RPMI8226 (cell line): ENCODE data around the gene GNA14.
A peak's percentile ranks its signal among the peaks of the same experiment; 100 is the strongest.
"Not testable (repeated sequence)": the region's sequence is repeated elsewhere in the genome, so short reads cannot be mapped to it uniquely, and the experiment has no call there.

Experiments used
- DNase-seq: peaks from one replicate; pipeline ENCODE4 v3.0.0-alpha.2; 2015

Gene GNA14

DNA sequence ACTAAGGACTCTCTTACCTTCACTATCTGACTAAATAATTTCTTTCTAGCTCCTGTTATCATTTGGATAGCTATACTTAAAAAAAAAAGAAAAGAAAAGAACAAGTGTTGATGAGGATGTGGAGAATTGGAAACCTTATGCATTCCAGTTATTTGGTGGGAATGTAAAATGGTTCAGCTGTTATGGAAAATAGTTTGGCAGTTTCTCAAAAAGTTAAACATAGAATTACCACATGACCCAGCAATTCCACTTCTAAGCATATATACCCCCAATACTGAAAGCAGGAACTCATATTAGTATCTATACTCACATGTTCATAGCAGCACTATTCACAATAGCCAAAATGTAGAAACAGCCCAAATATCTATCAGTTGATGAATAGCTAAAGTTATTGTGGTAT, 61.1 kb downstream of the GNA14 start:
- no peak for DNase-seq

- DNase-seq: no peak
Observed at GRCh38 chr9:77586591-77586990, 61.5 kb downstream of the GNA14 start.

GRCh38 chr9:77585335-77585786, 62.8 kb downstream of the GNA14 start:
- DNase-seq: no peak

GRCh38 chr9:77584927-77585326, 63.2 kb downstream of the GNA14 start:
- DNase-seq: not testable (repeated sequence)

DNA sequence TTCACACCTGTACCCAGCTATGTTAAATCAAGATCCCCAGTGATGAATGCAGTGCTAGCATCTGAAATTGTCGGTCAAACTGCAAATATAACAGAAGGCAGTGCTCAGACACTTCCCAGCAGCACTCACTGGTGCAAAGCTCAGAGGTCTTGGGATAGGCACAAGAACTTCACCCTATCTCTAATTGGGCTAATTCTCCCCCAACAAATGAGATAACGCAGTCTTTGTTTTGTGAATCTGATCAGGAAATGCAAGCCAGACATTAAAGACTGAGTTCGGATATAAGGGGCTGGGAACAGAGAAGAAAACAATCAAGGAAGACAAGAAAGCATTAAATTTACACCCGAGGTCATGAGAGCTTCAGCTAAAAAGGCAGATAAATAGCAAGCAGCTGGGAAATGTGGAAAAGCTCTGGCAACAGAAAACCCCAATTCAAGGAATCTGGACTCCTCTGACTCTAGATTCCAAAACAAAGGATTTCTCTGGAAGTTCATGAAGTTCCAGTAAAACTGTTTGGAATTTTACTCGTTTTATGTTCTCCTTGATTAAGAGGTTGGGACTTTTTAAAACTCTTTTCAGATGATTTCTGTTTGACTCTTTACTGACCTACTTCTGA, 65.1 kb downstream of the GNA14 start:
- DNase-seq: no peak

GRCh38 chr9:77582525-77582924, 65.6 kb downstream of the GNA14 start:
- DNase-seq: no peak

GRCh38 chr9:77575785-77576184, 72.3 kb downstream of the GNA14 start:
- DNase-seq: peak; percentile 45

- no peak for DNase-seq
Observed at GRCh38 chr9:77569335-77569734, 78.8 kb downstream of the GNA14 start.

GRCh38 chr9:77563174-77563573, 84.9 kb downstream of the GNA14 start:
- no peak for DNase-seq

GRCh38 chr9:77562019-77562748, 85.9 kb downstream of the GNA14 start:
- no peak for DNase-seq

DNA sequence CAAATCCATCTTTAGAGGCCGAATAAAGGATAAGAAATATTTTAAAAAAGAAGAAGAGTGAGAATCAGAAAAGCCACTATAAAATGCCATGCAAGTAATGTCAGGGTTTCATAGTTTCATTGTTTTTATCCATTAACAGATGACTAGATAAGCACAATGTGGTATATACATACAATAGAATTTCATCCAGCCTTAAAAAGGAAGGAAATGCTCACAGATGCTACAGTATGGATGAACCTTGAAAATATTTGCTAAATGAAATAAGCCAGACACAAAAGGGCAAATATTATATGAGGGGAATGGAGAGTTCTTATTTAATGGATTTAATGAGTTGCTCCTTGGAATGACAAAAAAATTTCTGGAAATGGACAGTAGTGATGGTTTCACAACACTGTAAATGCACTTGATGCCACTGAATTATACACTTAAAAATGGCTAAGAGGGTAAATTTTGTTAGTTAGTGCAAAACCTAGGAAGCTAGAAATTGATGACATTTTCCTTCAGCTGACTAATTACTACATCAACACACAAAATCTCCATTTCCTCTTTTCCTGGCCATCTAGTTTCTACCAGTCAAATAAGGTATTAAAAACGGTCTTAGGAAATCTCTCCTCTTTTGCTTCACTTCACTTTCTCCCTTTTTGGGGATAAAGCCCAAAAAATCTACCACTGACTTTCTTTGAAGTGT, 86.6 kb downstream of the GNA14 start:
- DNase-seq: no peak

- DNase-seq: no peak
Observed at GRCh38 chr9:77556396-77556795, 91.7 kb downstream of the GNA14 start.

DNA sequence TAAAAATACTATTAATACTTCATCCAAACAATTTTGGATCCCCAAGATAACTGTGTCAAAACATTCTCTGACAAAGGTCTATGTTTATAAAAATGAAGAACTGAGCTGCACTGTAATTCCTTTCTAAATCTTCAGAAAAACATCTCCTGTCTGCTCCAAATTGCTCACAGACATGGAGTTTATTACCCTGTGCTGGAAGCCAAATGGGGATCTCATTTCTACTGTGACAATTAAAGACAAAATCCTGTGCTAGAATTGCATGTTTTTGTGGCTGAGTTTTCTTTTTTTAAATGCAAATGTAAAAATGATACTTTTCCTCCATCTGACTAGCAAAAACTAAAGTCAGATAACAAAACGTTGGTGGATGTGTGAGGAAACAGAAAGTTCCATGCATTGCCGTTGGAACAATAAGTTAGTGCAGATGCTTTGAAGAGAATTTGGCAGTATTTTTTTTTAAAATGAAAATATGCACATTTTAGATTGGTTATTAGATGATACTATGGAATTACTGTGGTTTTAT, 93.5 kb downstream of the GNA14 start:
- DNase-seq: no peak

DNA sequence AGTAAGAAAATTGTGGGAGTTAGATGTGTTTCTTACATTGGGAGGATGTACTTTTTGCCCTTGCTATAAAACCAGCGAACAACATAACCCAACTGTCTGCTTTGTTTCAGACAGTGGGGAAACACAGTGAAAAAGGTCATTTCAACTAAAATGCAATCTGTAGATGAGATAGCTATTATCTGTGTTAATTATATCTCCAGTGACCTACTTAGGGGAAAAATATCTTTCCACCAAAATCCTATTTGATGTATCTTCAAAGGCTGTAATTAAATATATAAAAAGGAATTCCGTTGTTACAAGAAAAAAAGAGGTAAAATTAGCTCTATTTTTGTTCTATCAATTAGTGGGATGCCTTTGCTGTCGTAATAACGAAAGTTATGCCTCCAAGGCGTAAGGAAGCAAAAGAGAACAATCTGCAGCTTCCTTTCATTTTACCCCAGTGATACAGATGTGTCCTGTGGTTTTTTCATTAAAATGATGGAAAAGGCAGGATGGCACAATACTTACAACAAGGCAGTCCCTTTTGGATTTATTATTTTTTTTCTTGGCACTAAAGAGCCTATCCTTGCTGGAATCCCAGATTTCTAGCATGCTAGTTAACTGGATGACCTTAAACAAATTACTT, 100.9 kb downstream of the GNA14 start:
- DNase-seq: no peak

- no peak for DNase-seq
Observed at GRCh38 chr9:77546376-77546950, 101.7 kb downstream of the GNA14 start.

- DNase-seq: no peak
Observed at GRCh38 chr9:77544546-77544945, 103.6 kb downstream of the GNA14 start.

- no peak for DNase-seq
Observed at GRCh38 chr9:77543131-77543822, 104.8 kb downstream of the GNA14 start.

GRCh38 chr9:77541600-77541999, 106.5 kb downstream of the GNA14 start:
- no peak for DNase-seq

DNA sequence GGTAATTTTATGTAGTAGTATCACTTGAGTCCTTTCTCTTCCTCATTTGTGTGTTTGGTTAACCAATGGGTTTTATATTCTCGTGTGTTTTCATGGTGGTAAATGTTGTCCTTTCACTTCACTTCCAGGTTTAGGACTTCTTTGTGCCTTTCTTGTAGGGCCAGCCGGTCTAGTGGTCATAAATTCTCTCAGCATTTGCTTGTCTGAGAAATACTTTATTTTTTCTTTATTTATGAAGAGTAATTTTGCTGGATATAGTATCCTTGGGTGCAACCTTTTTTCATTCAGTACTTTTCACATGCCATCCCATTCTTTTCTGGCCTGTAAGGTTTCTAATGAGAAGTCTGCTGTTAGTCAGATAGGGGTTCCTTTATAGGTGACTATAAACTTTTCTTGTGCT, 107.1 kb downstream of the GNA14 start:
- no peak for DNase-seq

DNA sequence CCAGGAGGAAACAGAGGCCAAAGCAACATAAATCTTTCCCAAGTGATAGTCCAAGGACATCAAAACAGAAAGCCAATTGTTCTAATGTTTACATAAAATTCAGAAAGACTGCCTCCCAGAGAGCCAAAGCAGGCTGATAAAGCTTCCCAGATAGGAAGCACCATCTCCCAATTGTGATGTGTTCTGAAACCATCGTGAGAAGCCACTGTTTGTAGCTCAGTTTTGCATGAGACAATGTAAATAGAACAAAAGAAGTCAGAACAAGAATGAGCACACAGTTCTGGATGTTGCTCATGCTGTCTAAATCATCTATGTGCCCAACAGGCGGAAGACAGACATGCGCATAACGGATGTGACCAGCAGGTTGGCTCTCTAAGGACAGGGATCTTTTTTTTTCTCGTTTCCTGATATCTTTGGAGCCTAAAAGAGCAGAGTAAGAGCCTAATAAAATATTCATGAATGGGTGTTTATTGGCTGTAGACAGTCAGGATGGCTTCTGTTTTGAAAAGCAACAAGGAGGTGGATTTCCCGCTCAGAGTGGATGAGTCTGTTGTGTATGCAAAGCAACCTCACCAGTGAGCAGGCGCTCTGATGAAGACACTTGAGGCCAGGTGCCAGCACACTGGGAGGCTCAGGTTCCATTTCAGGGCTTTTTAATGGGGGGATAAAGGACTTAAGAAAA, 113.6 kb downstream of the GNA14 start:
- DNase-seq: no peak

DNA sequence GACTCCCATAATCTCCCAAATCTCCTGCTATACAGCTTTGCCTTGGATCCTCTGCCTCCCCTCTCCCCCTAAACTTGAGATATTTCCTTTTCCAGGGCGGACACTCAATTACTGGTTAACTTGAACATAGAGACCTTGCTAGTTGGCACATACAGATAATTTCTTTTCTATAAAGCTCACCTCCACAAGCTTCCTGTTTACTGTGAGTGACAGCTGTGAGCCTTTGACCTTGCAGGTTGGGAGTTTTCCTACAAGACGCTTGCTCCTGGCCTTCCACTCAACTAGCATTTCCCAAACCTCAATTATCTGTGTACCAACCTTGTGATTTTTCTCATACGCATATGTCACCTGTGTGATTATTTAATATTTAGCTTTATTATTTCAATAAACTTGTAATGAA, 114.5 kb downstream of the GNA14 start:
- no peak for DNase-seq

DNA sequence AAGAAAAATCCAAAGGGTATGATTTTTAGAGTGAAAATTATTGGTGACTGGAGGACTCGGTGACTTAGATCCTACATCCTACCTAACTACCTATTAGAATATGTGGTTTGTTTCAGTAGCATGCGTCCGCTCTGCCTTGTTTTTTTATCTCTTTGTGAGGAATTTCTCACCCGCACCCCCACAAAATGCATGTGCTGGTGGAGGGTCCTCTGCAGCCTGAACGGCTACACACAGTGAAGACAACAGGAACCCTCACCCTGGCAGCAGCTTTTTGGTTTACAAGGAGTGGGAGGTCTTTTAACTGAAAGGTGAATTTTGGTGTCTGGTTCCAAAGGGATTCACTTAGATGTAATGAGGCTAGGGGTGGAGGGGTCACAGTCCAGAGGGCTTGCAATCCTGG, 115.5 kb downstream of the GNA14 start:
- no peak for DNase-seq
